HEK293T (cell line): ENCODE results near the gene ZNF625.

Experiments used
- BHLHE40 ChIP-seq: fragments of 450-650 bp; IDR thresholded peaks from 2 replicates; pipeline ENCODE4 v1.6.1; 2016; ENCODE audit warnings: mild to moderate bottlenecking, moderate library complexity, borderline replicate concordance
- ELF4 ChIP-seq: fragments of 450-650 bp; IDR thresholded peaks from 2 replicates; pipeline ENCODE4 v1.6.1; 2017; ENCODE audit warnings: antibody characterized with exemption
- FOXA1 ChIP-seq: fragments of 450-650 bp; IDR thresholded peaks from 2 replicates; pipeline ENCODE4 v1.6.1; 2016; ENCODE audit warnings: mild to moderate bottlenecking
- FOXM1 ChIP-seq: fragments of 450-650 bp; IDR thresholded peaks from 2 replicates; pipeline ENCODE4 v1.6.1; 2017; ENCODE audit warnings: mild to moderate bottlenecking, borderline replicate concordance
- LEF1 ChIP-seq: fragments of 450-650 bp; IDR thresholded peaks from 2 replicates; pipeline ENCODE4 v1.6.1; 2017; ENCODE audit warnings: mild to moderate bottlenecking, borderline replicate concordance
- NFRKB ChIP-seq: fragments of 450-650 bp; IDR thresholded peaks from 2 replicates; pipeline ENCODE4 v1.6.1; 2016; ENCODE audit warnings: mild to moderate bottlenecking, moderate library complexity
- SP1 ChIP-seq: fragments of 450-650 bp; IDR thresholded peaks from 2 replicates; pipeline ENCODE4 v1.6.1; 2017
- SUZ12 ChIP-seq: fragments of 450-650 bp; IDR thresholded peaks from 2 replicates; pipeline ENCODE4 v1.6.1; 2016; ENCODE audit warnings: mild to moderate bottlenecking
- TARDBP ChIP-seq: fragments of 450-650 bp; IDR thresholded peaks from 2 replicates; pipeline ENCODE4 v1.6.1; 2016
- TF ChIP-seq, protein P1 (sequence below): fragments of 450-650 bp; IDR thresholded peaks from 2 replicates; pipeline ENCODE4 v1.6.1; 2016

DNA sequence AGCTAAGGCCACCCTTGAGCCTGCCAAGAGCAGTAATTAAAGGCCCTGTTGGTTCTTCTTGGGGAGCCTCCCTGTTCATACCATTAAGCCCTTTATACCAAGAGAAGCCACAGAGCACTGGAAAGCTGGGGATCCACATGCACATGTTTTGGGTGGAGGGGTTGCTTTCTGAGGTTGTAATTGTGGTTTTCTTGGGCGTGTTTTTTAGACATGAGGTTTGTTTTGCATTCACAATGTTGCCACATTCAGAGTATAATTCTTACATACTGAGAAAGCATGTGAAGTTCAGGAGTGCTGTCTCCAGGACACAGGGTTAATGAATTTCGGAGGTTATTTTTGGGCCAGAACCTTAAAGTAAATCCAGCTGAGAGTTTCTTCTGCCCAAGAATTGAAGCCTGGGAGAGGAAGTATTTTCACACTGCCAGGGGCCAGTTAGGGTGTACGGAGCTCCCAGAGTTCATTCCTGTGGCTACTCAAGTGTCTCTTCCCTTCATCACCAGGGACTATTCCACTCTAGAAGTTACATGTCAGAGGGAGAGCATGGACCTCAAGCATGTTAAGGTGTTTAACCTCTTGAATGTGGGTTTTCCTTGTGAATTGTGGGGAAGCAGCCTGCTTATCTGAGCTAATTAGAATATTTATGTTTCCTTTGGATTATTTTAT lies 43.4 kb upstream of the ZNF625 start:
- TF ChIP-seq FOXM1, result no peak
- no peak for TF ChIP-seq BHLHE40
- TF ChIP-seq FOXA1, result no peak
- no peak for TF ChIP-seq TARDBP
- TF ChIP-seq SUZ12, result no peak
- TF ChIP-seq SP1, result no peak
- TF ChIP-seq LEF1, result no peak
- TF ChIP-seq, protein P1, sequence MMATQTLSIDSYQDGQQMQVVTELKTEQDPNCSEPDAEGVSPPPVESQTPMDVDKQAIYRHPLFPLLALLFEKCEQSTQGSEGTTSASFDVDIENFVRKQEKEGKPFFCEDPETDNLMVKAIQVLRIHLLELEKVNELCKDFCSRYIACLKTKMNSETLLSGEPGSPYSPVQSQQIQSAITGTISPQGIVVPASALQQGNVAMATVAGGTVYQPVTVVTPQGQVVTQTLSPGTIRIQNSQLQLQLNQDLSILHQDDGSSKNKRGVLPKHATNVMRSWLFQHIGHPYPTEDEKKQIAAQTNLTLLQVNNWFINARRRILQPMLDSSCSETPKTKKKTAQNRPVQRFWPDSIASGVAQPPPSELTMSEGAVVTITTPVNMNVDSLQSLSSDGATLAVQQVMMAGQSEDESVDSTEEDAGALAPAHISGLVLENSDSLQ, result no peak
- TF ChIP-seq ELF4, result no peak
- no peak for TF ChIP-seq NFRKB
